Effector CD4-positive, alpha-beta T cell (primary cell): Measurements from ENCODE around the gene GDAP1L1.
"Not testable (repeated sequence)": the region's sequence is repeated elsewhere in the genome, so short reads cannot be mapped to it uniquely, and the experiment has no call there.

Source experiments
- DNase-seq: peaks from one replicate; pipeline ENCODE4 v3.0.0-alpha.2; 2020

GDAP1L1 gene

DNA sequence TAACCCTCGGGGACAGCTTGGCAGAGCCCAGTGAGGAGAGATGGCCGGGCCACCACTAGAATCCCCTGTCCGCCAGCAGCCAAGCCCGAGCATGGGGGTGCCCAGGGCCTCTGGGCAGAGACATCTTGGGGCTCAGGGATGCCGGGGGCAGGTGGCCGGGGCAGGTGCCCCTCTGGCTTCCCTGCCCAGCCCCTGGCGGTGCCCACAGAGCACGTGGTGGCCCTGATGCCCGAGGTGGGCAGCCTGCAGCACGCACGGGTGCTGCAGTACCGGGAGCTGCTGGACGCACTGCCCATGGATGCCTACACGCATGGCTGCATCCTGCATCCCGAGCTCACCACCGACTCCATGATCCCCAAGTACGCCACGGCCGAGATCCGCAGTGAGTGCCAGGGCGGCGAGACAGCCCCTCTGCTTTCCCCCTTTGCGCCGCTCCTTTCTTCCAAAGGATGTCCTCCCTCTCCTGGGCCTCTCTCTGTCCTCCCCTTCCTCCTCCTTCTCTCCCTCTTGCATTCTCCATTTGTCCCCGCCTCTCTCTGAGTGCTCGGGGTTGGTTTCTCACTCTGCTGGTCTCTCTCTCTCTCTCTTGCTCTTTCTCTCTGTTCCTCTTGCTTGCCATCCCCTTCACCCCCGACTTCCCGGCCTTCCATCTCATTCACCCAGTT lies 11.2 kb downstream of the GDAP1L1 start:
- no peak for DNase-seq

DNA sequence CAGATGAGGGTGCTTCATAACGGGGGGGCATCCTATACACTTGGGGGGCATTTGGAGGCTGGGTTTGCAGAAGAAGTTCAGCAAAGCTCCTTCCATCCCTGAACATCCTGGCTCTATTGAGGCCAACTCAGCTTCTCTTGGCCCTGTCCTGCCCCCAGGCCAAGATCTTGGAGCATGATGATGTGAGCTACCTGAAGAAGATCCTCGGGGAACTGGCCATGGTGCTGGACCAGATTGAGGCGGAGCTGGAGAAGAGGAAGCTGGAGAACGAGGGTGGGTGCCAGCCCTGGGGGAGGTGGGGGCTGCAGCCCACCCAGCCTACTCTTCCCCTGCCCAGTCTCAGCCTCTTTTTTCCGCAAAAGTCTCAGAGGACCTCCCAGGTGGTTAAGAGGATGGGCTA lies 17.2 kb downstream of the GDAP1L1 start:
- no peak for DNase-seq

DNA sequence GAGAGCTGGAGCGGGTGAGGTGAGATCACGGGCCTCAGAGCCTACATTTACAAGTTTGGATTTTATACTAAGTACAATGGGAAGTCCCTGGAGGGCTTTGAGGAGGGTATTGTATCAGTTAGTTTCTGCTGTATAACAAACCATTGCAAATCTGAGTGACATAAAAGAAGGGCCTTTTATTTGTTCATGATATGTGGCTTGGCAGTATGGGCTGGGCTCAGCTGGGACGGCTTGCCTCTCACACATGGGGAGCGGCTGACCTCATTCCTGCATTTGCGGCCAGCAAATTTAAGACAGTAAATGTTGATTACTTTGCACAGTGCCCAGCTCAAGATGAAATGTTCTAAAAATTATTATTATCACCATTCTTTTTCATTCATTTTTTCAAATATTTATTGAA lies 21.7 kb downstream of the GDAP1L1 start:
- DNase-seq: no peak

DNA sequence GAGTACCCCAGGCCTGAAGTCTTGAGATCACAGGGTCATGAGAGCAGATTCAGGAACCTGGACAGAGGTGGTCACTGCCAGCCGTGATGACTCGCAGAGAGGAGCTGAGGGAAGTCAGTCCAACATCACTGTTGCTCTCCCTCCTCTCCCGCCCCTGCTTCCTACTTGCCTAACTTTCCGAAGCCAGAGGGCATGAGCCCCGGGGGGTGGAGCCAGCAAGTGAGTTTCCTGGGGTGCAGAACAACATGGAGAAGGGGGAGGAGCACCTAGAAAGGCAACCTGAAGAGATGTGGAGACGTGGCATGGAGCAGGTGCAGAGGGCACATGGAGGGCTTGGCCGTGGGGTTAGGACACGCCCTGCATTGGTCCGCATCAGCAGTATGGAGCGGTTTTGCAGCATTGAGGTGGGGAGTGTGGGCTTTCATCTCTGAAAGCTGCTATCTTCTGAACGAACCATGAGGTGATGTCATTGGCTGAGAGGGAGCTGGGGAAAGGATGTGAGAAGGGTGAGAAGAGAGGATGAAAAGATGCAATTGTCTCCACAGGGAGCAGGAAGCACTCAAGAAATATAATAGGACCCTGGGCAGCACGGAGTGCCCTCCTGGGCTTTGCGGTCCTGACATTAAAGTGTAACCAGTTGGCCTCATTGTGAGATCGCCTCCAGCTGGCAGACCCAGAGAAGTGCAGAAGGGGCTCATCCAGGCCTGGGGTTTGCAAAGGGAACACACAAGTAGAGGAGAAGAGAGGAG lies 25.0 kb downstream of the GDAP1L1 start:
- DNase-seq: no peak

DNA sequence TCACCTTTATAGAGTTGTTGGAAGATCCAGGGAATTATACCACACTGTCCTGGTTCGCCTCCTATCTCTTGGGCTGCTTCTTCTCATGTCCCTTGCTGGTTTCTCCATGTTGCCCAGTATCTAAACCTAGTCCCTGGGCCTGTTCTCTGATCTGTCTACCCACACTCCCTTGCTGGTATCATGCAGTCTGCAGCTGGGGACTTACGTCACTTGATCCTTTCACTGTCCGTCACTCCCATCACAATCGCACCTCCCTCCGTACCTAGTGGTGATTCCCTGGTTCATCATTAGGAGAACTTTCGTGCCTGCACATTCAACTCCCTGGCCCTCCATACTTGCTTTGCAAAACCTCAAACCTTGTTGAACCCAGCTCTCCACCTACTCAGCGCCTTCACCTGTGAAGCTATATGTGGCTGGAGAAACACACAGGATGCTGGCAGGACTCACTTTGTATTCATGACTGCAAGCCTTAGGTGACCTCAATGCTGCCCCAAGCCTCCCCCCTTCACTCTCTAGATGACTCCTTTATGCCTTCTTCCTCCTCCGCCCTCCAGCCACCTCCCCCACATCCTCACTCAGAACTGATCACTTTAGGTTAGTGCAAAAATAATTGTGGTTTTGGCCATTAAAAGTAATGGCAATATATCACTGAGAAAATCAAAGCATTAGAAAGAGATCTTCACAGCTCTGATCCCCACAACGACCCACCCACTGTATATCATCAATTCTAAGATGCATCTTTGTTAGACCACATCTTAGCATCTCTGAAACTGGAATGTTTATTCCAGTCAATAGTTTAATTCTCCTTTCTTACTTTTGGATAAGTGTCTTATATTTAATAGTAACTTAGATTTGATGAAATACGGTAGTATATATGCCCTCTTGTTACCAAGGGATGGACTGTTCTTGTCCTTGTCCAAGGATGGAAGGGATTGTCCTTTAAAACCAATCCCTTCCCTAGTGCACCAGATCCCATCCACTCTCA lies 26.4 kb downstream of the GDAP1L1 start:
- DNase-seq: no peak

DNA sequence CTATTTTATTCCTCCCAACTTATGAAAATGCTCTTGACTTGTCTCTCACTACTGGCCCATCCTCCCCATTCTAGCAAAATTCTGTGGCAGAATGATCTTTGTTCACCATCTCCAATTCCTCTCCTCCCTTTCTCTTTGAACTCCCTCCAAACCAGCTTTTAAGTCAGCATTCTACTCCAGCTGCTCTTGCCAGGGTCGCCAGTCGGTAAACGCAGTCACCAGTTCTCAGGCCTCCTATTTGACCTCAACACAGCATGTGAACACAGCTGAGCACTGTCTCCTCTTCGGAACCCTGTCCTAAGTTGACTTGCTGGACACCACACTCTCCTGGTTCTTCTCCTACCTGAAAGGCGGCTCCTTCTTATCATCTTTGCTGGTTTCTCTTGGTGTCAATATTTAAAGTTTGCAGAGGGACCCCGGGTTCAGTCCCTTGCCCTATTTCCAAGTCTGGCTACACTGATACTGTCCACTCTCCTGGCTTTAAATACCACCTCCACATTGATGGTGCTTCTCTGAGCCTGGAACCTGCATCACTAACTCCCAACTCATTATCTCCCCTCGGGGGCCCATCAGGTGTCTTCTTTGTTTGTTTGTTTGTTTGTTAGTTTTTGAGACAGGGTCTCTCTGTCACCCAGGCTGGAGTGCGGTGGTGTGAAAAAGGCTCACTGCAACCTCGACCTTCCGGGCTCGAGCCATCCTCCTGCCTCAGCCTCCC lies 27.4 kb downstream of the GDAP1L1 start:
- no peak for DNase-seq

DNA sequence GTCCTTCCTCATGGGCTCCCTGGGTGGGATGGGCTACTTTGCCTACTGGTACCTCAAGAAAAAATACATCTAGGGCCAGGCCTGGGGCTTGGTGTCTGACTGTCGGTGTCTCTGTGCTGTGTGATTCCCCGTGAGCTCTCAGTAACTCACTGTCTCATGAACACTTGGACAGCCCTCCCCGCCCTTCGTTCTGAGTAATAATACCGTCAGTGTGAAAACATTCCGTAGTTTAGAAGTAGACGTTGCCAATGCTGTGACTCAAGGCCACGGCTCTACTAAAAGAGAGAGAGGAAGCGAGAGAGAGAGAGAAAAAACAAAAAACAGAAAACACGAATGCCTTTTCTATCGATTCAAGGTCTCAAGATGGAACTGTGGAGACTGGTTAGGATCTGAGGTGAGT lies 32.1 kb downstream of the GDAP1L1 start:
- no peak for DNase-seq

DNA sequence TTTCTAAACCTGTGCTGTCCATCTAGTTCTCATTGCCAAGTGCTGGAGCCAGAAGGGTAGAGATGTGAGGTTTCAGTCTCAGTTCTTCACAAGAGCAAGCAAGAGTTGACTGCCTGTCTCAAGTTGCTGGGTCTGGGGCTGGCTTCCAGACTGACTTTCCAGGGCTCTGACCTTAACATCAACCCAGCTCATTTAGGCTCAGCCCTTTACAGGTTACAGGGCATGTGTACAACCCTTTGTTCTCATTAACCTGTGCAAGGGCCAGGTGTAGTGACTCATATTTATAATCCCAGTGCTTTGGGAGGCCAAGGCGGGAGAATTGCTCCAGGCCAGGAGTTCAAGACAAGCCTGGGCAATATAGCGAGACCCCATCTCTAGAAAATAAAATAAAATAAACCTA lies 33.3 kb downstream of the GDAP1L1 start:
- DNase-seq: no peak

DNA sequence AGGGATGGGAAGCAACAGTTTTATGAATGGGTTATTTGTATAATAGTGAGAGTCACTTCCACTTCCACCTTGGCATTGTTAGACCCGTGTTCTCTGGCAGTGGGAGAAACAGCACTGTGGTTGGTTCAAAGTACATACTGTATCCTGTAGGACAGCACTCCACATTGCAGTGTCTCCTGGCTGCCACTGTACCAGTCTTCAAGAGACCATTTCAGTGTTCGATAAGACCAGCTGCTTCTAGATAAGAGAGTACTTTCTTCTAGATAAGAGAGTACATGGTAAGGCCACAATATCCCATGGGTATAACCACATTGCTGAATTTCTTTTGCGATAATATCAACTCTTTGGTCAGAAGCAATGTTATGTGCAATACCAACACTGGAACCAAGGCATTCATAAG lies 35.1 kb downstream of the GDAP1L1 start:
- DNase-seq: no peak

DNA sequence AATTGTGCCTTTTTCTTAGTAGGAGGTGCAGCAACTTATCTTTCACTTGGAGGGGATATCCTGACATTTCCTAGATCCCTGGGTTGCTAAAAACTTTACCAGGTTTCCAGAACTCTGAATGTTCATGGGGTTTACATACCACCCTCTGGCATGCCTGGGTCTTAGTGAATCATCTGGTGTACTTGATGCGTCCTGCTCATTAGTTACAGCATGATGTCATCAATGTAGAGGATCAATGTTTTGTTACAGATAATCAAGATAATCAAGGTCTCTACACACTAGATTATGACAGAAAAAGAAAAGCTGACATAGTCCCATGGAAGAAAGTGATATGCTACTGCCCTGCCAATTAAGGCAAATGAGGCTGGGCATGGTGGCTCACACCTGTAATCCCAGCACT lies 36.9 kb downstream of the GDAP1L1 start:
- DNase-seq: no peak

DNA sequence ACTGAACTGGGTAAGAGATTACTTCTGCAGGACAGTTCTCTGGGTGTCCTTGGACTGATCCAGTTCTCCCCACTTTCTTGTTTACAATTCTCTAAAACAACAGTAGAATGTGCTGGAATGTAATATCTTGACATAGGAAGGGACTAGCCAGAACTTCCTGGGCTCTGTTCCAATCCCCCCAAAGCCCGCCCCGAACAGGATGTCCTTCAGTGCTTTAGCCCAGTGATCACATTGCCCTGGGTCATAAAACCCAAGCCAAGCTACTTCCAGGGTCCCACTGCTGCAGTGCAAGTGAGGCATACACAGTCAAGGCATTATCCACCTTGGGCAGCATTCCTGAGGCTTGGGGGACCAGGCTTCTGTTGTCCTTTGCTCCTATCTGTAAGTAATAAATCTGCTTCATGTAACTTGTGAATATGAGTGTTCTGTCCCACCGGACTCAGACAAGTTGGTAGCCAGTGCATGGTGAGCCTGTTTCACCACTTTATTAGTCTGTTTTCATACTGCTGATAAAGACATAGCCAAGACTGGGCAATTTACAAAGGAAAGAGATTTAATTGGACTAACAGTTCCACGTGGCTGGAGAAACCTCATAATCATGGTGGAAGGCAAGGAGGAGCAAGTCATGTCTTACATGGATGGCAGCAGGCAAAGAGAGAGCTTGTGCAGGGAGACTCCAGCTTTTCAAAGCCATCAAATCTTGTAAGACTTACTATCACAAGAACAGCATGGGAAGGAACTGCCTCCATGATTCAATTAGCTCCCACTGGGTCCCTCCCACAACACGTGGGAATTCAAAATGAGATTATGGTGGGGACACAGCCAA lies 40.4 kb downstream of the GDAP1L1 start:
- no peak for DNase-seq

DNA sequence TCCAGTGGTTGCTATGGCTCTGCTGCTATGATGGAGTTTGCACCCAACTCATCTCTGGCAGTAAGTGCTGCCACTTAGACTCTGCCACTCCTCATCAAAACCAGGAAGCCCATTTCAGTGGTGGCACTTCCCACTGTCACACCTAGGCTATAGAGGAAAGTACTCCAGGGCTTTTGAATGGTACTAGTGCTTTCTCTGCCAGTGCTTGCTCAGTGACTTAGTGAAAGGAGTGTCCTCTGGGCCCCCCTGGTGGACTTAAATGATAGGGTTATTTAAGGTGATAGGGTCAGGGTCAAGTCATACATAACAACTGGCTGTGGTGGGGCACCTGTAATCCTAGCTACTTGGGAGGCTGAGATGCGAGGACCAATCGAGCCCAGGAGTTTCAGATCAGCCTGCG lies 41.1 kb downstream of the GDAP1L1 start:
- DNase-seq: no peak

DNA sequence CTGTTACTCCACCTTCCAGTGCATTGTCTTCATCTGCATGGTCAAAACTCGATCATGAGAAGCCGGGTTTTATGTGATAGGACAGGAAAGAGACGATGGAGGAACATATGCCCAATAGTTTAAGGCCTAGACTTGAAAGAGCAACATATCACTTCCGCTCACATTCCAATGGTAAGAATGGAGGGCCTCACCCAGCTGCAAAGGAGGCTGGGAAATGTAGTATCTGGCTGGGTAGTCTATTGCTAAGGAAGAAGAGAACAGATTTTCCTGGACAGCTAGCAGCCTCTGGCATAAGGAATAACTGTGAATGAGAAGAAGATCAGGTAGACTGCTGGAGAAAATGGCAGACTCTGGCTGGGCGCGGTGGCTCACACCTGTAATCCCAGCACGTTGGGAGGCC lies 44.6 kb downstream of the GDAP1L1 start:
- no peak for DNase-seq

DNA sequence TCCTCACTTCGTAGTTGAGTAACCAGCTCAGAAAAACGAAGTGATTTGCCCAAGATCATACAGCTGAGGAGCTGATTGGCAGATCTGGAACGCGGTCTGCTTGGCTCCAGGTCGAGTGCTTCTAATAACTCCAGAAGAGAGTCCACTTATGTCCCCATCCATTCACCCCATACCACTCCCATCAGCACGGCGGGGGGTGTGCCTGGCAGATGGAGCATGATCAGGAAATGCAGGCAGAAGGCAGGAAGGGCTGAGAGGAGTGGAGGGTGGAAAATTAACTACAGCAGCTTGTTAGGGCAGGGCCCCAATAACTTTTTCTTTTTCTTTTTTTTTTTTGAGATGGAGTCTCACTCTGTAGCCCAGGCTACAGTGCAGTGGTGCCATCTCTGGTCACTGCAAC lies 48.9 kb downstream of the GDAP1L1 start:
- no peak for DNase-seq

DNA sequence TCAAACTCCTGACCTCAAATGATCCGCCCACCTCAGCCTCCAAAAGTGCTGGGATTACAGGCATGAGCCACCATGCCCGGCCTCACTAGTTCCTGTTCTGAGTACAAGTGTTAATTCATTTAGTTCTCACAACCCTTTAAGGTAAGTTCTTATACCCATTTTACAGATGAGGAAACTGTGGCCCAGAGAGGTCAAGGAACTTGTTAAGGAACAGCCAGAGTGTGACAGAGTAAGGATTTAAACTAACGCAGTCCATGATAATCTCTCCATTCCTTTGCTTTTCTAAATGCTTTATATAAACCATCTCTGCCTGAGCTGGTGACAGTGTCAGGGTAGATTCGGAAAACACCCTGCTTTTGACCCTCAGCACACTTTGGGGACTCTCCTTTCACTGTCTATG lies 50.6 kb downstream of the GDAP1L1 start:
- DNase-seq: no peak

DNA sequence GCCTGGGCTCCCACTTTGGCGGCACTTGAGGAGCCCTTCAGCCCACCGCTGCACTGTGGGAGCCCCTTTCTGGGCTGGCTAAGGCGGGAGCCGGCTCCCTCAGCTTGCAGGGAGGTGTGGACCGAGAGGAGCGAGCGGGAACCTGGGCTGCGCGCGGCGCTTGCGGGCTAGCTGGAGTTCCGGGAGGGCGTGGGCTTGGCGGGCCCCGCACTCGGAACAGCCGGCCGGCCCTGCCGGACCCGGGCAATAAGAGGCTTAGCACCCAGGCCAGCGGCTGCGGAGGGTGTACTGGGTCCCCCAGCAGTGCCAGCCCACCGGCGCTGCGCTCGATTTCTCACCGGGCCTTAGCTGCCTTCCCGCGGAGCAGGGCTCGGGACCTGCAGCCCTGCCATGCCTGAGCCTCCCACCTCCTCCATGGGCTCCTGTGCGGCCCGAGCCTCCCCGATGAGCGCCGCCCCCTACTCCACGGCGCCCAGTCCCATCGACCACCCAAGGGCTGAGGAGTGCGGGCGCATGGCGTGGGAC lies 52.0 kb downstream of the GDAP1L1 start:
- DNase-seq: not testable (repeated sequence)

DNA sequence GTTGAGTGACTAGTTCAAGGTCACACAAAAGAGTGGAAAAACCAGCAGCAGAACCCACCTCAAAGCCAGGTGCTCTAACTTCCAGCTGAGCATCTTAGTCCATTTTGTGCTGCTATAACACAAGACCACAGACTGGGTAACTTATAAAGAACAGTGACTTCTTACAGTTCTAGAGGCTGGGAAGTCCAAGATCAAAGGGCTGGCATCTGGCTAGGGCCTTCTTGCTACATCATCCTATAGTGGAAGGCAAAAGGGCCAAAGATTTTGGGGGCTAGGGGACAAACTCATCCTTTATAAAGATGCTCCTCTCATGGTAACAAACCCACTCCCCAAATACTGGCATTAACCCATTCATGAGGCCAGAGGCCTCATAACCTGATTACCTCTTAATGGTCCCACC lies 54.2 kb downstream of the GDAP1L1 start:
- DNase-seq: no peak

DNA sequence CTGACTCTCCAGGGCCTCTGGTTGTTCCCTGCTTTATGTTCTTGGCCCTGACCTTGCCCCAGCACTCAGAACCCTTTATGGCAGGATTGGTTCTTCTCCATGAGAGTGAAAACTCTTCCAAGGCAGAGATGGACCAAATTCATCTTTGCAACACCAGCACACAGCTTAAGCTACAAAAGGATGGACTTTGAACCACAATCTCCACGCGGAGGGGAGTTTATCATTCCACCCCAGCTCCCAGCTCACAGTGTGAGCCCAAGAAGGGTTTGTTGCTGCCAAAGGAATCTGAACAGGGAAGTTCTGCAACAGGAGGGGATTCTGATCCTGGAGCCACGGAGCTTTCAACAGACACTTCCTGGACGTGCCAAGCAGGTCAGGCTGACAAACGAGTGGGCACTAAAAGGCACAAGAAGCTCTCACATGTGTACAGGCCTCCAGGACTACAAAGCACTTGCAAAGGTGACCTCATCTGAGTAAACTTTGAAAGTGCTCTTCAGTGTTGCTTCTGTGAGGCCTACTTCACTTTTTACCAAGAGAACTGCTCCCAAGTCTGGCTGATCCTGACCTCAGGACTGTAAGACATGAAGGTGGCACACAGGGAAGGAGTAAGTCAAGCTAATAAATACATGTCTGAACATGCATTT lies 55.0 kb downstream of the GDAP1L1 start:
- no peak for DNase-seq

DNA sequence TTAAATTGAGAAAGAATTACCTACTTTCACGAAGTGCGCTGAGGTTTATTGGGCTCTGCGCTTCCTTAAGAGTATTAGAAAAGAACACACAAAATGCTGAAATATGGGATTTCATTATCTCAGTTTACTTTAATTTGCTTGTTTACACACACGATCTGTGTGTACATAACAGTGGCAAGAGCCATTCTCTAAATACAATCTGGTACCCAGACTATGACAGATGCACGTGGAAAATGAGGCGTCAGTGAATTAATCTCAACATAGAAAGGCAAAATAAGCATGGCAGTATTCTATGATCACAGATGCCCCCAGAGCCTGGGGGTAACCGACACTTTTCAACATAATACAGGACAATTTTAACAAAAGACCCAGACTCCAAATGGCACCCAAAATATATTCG lies 55.6 kb downstream of the GDAP1L1 start:
- no peak for DNase-seq

DNA sequence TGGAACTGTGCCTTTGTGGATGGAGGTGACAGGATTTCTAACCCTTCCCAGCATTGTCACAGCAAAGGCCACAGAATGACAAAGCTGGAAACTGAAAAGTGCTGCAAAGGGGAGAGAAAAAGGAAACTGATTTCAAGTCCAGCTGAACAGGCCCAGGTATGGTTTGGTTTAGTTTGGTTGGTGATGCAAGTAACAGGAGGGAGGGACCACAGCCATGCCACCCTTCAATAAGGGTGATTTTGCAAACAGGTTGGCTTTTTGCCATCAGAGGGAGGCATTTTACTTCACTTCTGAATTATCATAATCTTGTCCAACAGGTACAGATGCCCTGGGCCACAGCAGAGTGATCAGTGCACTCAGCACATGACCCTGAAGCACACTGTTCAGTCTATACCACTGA lies 57.3 kb downstream of the GDAP1L1 start:
- DNase-seq: no peak

DNA sequence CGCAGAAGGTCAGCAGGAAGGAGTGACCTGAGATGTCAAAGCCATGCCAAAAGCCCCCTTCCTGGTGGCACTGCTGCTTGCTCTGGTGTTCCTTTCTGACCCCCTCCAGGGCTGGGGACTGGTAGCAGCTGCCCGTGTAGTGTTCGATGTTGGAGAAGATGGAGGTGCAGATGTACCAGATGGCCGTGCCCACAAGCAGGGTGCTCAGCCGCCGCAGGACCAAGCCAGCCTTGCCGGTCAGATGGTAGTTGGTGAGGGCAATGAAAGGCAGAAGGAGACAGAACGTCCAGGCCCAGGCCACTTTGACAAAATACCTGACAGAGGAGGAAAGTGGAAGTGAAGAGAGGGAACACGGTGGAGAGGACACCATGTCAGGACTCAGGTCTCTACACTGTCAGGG lies 59.8 kb downstream of the GDAP1L1 start:
- no peak for DNase-seq
